ENCODE measurements around the gene FASTK. TPM values are rescaled to one million over a fixed set of nuclear protein-coding genes. Genes with fewer than 3 reads are reported as not detected.

Gene FASTK
- total and polyA plus RNA-seq, 12 donors, result 65.0 to 246 (median 77.1) TPM

- no peaks in the 10 kb centered on the region for H3K27me3 ChIP-seq
- no peak for DNase-seq
- ATAC-seq, result no peak
- no peak overlapping the region for H3K27ac ChIP-seq
- no peaks in the 10 kb centered on the region for H3K9me3 ChIP-seq
- H3K4me1 ChIP-seq, result peaks cover 23 to 46% (median 37%) of the 10 kb centered on the region in 9 donors
- TF ChIP-seq, protein P1, sequence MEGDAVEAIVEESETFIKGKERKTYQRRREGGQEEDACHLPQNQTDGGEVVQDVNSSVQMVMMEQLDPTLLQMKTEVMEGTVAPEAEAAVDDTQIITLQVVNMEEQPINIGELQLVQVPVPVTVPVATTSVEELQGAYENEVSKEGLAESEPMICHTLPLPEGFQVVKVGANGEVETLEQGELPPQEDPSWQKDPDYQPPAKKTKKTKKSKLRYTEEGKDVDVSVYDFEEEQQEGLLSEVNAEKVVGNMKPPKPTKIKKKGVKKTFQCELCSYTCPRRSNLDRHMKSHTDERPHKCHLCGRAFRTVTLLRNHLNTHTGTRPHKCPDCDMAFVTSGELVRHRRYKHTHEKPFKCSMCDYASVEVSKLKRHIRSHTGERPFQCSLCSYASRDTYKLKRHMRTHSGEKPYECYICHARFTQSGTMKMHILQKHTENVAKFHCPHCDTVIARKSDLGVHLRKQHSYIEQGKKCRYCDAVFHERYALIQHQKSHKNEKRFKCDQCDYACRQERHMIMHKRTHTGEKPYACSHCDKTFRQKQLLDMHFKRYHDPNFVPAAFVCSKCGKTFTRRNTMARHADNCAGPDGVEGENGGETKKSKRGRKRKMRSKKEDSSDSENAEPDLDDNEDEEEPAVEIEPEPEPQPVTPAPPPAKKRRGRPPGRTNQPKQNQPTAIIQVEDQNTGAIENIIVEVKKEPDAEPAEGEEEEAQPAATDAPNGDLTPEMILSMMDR (IDR thresholded peaks at IDR 0.05), result no peak
- H3K4me3 ChIP-seq, result no peak overlapping the region
- peaks cover 0 to 64% (median 43%) of the 10 kb centered on the region in 9 donors for H3K36me3 ChIP-seq
- 96 to 97% methylated on average over 17 to 18 of the region's 18 CpGs for WGBS, 2 donors
- intact Hi-C loops (cut with DNase I), result no loop called here
These were observed 16.2 kb downstream of the FASTK start for GRCh38 chr7:151064454-151064853.

DNA sequence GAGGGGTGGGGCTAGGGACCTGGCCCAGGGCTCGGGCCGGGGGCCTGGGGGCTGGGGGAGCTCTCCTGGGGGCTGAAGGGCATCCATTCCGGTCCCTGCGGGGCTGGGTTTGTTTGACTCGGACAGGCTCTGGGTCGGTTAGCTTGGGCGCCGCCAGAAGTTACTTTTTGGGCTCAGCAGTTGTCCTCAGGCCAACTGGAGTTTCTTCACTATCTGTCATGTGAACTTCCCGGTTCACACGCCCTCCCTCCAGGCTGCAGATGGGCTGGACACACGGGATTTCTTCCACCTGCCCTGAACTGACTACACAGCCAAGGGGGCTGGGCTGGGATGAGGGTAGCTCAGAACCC is 17.4 kb downstream of the FASTK start:
- peaks cover 27 to 56% (median 46%) of the 10 kb centered on the region in 9 donors for H3K4me1 ChIP-seq
- TF ChIP-seq, protein P1 (IDR thresholded peaks at IDR 0.05), result no peak
- no peak for DNase-seq
- whole genome bisulfite sequencing, 2 donors, result 50 to 52% methylated on average over 11 of the region's 11 CpGs
- H3K27me3 ChIP-seq, result no peaks in the 10 kb centered on the region
- intact Hi-C loops (cut with DNase I), result loop anchor here in 1 of 10 donors (2.0 kb wide), 1 partner anchor 16 kb away; no protein-coding TSS in a partner anchor
- H3K9me3 ChIP-seq, result no peaks in the 10 kb centered on the region
- ATAC-seq, result peak in 1 of 8 donors; percentile 9
- peaks cover 0 to 51% (median 30%) of the 10 kb centered on the region in 9 donors for H3K36me3 ChIP-seq
- peak overlapping the region in 4 of 10 donors; percentile 17 to 37 (median 22) for H3K4me3 ChIP-seq
- H3K27ac ChIP-seq, result peak overlapping the region in 7 of 10 donors; percentile 34 to 73 (median 67)

GRCh38 chr7:151062399-151063211 is 18.0 kb downstream of the FASTK start:
- WGBS, 2 donors, result 52 to 54% methylated on average over 41 to 43 of the region's 43 CpGs
- DNase-seq (no peak), ATAC-seq (peak in 2 of 8 donors; percentile 20 to 26)
- Histone ChIP-seq H3K27ac (peak overlapping the region in 8 of 10 donors; percentile 34 to 73 (median 66)), H3K4me3 (peak overlapping the region in 5 of 10 donors; percentile 18 to 37 (median 24)), H3K9me3 (no peaks in the 10 kb centered on the region), H3K27me3 (no peaks in the 10 kb centered on the region), H3K4me1 (peaks cover 27 to 56% (median 46%) of the 10 kb centered on the region in 9 donors), H3K36me3 (peaks cover 0 to 45% (median 24%) of the 10 kb centered on the region in 9 donors)
- TF ChIP-seq, protein P1 (IDR thresholded peaks at IDR 0.05), result no peak
- intact Hi-C loops (cut with DNase I), result loop anchor here in 1 of 10 donors (2.0 kb wide), 1 partner anchor 16 kb away; no protein-coding TSS in a partner anchor

DNA sequence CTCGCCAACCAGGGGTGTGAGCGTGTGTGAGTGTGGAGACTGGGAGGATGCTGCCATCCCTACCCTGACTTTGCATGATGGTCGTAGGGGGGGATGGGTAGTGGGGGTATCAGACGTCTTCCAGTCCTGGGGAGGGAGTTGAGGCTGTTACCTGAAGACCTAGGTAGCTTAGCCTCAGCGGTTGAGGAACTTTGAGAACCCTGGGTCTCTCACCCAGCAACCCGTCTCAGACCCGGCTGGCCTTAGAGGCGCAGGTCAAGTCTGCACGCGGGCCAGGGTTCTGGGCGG is 18.6 kb downstream of the FASTK start:
- peaks cover 0 to 40% (median 19%) of the 10 kb centered on the region in 9 donors for H3K36me3 ChIP-seq
- WGBS, 2 donors, result 69 to 76% methylated on average over 11 of the region's 11 CpGs
- peak overlapping the region in 1 of 10 donors; percentile 19 for H3K4me3 ChIP-seq
- ATAC-seq, result no peak
- intact Hi-C loops (cut with DNase I), result loop anchor here in 1 of 10 donors (2.0 kb wide), 1 partner anchor 17 kb away; no protein-coding TSS in a partner anchor
- DNase-seq, result no peak
- no peaks in the 10 kb centered on the region for H3K9me3 ChIP-seq
- TF ChIP-seq, protein P1 (IDR thresholded peaks at IDR 0.05), result no peak
- peaks cover 30 to 61% (median 50%) of the 10 kb centered on the region in 9 donors for H3K4me1 ChIP-seq
- peak overlapping the region in 4 of 10 donors; percentile 59 to 98 (median 70) for H3K27ac ChIP-seq
- no peaks in the 10 kb centered on the region for H3K27me3 ChIP-seq
